GM18520 (cell line): ENCODE results near the gene PLCB1.
"Not testable (repeated sequence)": the region's sequence is repeated elsewhere in the genome, so short reads cannot be mapped to it uniquely, and the experiment has no call there.

Experiments
- ATAC-seq: cut with Tn5 transposase; IDR thresholded peaks from one replicate; pipeline ENCODE4 v1.9.1; 2021; ENCODE audit not compliant: unreplicated experiment

PLCB1 gene

GRCh38 chr20:8431538-8432434 is 299.7 kb downstream of the PLCB1 start:
- ATAC-seq, result no peak

GRCh38 chr20:8432435-8433148 is 300.5 kb downstream of the PLCB1 start:
- no peak for ATAC-seq

- no peak for ATAC-seq
These were observed 301.2 kb downstream of the PLCB1 start for GRCh38 chr20:8433291-8433690.

- no peak for ATAC-seq
These were observed 302.3 kb downstream of the PLCB1 start for GRCh38 chr20:8434326-8434876.

- ATAC-seq, result no peak
These were observed 303.4 kb downstream of the PLCB1 start for GRCh38 chr20:8435285-8436035.

GRCh38 chr20:8436938-8437337 is 304.9 kb downstream of the PLCB1 start:
- not testable (repeated sequence) for ATAC-seq

- ATAC-seq, result no peak
These were observed 306.7 kb downstream of the PLCB1 start for GRCh38 chr20:8438748-8439147.

- no peak for ATAC-seq
These were observed 311.5 kb downstream of the PLCB1 start for GRCh38 chr20:8443464-8444072.

GRCh38 chr20:8447262-8448120 is 315.4 kb downstream of the PLCB1 start:
- no peak for ATAC-seq

- ATAC-seq, result no peak
These were observed 317.1 kb downstream of the PLCB1 start for GRCh38 chr20:8449123-8449522.

GRCh38 chr20:8454137-8454712 is 322.2 kb downstream of the PLCB1 start:
- no peak for ATAC-seq

GRCh38 chr20:8456765-8457164 is 324.7 kb downstream of the PLCB1 start:
- ATAC-seq, result no peak

- ATAC-seq, result no peak
These were observed 325.9 kb downstream of the PLCB1 start for GRCh38 chr20:8457978-8458377.

- ATAC-seq, result no peak
These were observed 329.1 kb downstream of the PLCB1 start for GRCh38 chr20:8461186-8461585.

- ATAC-seq, result no peak
These were observed 332.3 kb downstream of the PLCB1 start for GRCh38 chr20:8464368-8464767.

GRCh38 chr20:8466781-8467180 is 334.7 kb downstream of the PLCB1 start:
- not testable (repeated sequence) for ATAC-seq

- ATAC-seq, result no peak
These were observed 338.1 kb downstream of the PLCB1 start for GRCh38 chr20:8470156-8470555.

GRCh38 chr20:8471465-8471864 is 339.4 kb downstream of the PLCB1 start:
- ATAC-seq, result no peak

GRCh38 chr20:8473459-8473858 is 341.4 kb downstream of the PLCB1 start:
- ATAC-seq, result no peak
